Measurements from ENCODE around the gene HBD.

- TF ChIP-seq CTCF (IDR thresholded peaks at IDR 0.05) (no peak), POLR2A (IDR thresholded peaks at IDR 0.05) (no peak), EP300 (IDR thresholded peaks at IDR 0.05) (no peak), POLR2AphosphoS5 (IDR thresholded peaks at IDR 0.05) (no peak)
Observed at GRCh38 chr11:5279471-5280090, 45.3 kb upstream of the HBD start.
